Measurements from ENCODE around the gene SLC8A1.

- TF ChIP-seq, protein P1, sequence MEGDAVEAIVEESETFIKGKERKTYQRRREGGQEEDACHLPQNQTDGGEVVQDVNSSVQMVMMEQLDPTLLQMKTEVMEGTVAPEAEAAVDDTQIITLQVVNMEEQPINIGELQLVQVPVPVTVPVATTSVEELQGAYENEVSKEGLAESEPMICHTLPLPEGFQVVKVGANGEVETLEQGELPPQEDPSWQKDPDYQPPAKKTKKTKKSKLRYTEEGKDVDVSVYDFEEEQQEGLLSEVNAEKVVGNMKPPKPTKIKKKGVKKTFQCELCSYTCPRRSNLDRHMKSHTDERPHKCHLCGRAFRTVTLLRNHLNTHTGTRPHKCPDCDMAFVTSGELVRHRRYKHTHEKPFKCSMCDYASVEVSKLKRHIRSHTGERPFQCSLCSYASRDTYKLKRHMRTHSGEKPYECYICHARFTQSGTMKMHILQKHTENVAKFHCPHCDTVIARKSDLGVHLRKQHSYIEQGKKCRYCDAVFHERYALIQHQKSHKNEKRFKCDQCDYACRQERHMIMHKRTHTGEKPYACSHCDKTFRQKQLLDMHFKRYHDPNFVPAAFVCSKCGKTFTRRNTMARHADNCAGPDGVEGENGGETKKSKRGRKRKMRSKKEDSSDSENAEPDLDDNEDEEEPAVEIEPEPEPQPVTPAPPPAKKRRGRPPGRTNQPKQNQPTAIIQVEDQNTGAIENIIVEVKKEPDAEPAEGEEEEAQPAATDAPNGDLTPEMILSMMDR (IDR thresholded peaks at IDR 0.05), result no peak
- TF ChIP-seq EZH2 (IDR thresholded peaks at IDR 0.05) (no peak), EZH2phosphoT487 (IDR thresholded peaks at IDR 0.05) (no peak)
These were observed 287.0 kb downstream of the SLC8A1 start for GRCh38 chr2:40164736-40165508.

All from neural progenitor cell (in vitro differentiated cells).